ENCODE measurements around the gene CCR2. TPM values are rescaled to one million over a fixed set of nuclear protein-coding genes. Genes with fewer than 3 reads are reported as not detected.

CCR2 gene
- polyA plus RNA-seq, 1 donor from 2014 or later: not detected

GRCh38 chr3:46312991-46313390 lies 40.9 kb upstream of the CCR2 start:
- Histone ChIP-seq H3K27ac (ENCODE audit: low read length) (no peak overlapping the region), H3K79me2 (replicated peaks; ENCODE audit: insufficient read depth, low read length) (no peaks in the 10 kb centered on the region), H4K20me1 (ENCODE audit: insufficient read depth) (no peaks in the 10 kb centered on the region), H3K9me3 (ENCODE audit: low read length) (no peaks in the 10 kb centered on the region), H3F3A (ENCODE audit: insufficient read depth, low read length, poor library complexity, severe bottlenecking) (no peaks in the 10 kb centered on the region), H3K27me3 (ENCODE audit: insufficient read depth, low read depth, low read length) (no peaks in the 10 kb centered on the region), H2AFZ (ENCODE audit: low read depth, low read length) (no peak overlapping the region), H3K4me3 (ENCODE audit: low read length) (no peak overlapping the region), H3K4me2 (ENCODE audit: low read length) (no peak overlapping the region), H3K9me2 (ENCODE audit: insufficient read depth, low read length) (no peaks in the 10 kb centered on the region), H3K36me3 (ENCODE audit: insufficient read depth, low read length) (no peaks in the 10 kb centered on the region), H3K9ac (ENCODE audit: low read length) (no peak overlapping the region)
- no peak for TF ChIP-seq REST (IDR thresholded peaks at IDR 0.05; ENCODE audit: borderline replicate concordance)
- TF ChIP-seq SMC3 (conservative IDR thresholded peaks at IDR 0.05; ENCODE audit: poor library complexity): no peak
- no peak for TF ChIP-seq EZH2 (IDR thresholded peaks at IDR 0.05; ENCODE audit: borderline replicate concordance, insufficient read depth, low read length, poor library complexity, severe bottlenecking)
- no peak for TF ChIP-seq EP300 (conservative IDR thresholded peaks at IDR 0.05; ENCODE audit: poor library complexity, severe bottlenecking)

DNA sequence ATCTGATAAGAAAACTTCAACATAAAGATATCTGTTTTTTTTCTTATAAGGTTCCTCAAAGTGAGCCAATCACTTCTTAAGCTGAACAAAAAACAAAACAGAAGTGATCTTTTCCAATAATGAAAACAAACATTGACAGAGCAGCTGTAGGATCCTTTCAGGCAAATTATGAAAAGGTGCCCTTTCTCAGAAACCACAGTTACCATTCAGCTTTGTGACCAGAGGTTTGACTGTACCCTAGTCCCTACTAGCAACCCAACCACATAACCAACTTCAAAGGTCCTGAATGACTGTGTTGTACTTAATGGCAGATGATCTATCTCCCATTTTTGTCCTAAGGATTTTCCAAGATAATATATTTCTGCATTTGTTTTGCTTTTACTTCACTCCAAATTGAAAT lies 39.4 kb upstream of the CCR2 start:
- no peak overlapping the region for H2AFZ ChIP-seq (ENCODE audit: low read depth, low read length)
- TF ChIP-seq POLR2AphosphoS5 (IDR thresholded peaks at IDR 0.05) (no peak), SMC3 (conservative IDR thresholded peaks at IDR 0.05; ENCODE audit: poor library complexity) (no peak), MXI1 (conservative IDR thresholded peaks at IDR 0.05; ENCODE audit: poor library complexity, severe bottlenecking) (no peak), CTCF (IDR thresholded peaks at IDR 0.05; ENCODE audit: poor library complexity, severe bottlenecking) (no peak), RAD21 (conservative IDR thresholded peaks at IDR 0.05) (no peak), EZH2 (IDR thresholded peaks at IDR 0.05; ENCODE audit: borderline replicate concordance, insufficient read depth, low read length, poor library complexity, severe bottlenecking) (no peak), EP300 (conservative IDR thresholded peaks at IDR 0.05; ENCODE audit: poor library complexity, severe bottlenecking) (no peak), REST (IDR thresholded peaks at IDR 0.05; ENCODE audit: borderline replicate concordance) (no peak), TAF1 (IDR thresholded peaks at IDR 0.05; ENCODE audit: low read depth) (no peak)
- no peaks in the 10 kb centered on the region for H3F3A ChIP-seq (ENCODE audit: insufficient read depth, low read length, poor library complexity, severe bottlenecking)
- H3K9ac ChIP-seq (ENCODE audit: low read length): no peak overlapping the region
- no peaks in the 10 kb centered on the region for H3K79me2 ChIP-seq (replicated peaks; ENCODE audit: insufficient read depth, low read length)
- H3K9me2 ChIP-seq (ENCODE audit: insufficient read depth, low read length): no peaks in the 10 kb centered on the region
- no peaks in the 10 kb centered on the region for H3K36me3 ChIP-seq (ENCODE audit: insufficient read depth, low read length)
- no peak overlapping the region for H3K4me3 ChIP-seq (ENCODE audit: low read length)
- no peak overlapping the region for H3K27ac ChIP-seq (ENCODE audit: low read length)
- no peaks in the 10 kb centered on the region for H3K27me3 ChIP-seq (ENCODE audit: insufficient read depth, low read depth, low read length)
- H3K4me2 ChIP-seq (ENCODE audit: low read length): no peak overlapping the region
- H4K20me1 ChIP-seq (ENCODE audit: insufficient read depth): no peaks in the 10 kb centered on the region
- H3K9me3 ChIP-seq (ENCODE audit: low read length): no peaks in the 10 kb centered on the region

All from neural cell (in vitro differentiated cells).